GM19193 (cell line): ENCODE data around the gene FRMD3.

Experiments used
- POLR2A ChIP-seq: IDR thresholded peaks from 4 replicates; pipeline ENCODE4 v1.6.1; 2011; ENCODE audit not compliant: insufficient read depth, insufficient read length; ENCODE audit errors: extremely low read depth

Gene FRMD3

DNA sequence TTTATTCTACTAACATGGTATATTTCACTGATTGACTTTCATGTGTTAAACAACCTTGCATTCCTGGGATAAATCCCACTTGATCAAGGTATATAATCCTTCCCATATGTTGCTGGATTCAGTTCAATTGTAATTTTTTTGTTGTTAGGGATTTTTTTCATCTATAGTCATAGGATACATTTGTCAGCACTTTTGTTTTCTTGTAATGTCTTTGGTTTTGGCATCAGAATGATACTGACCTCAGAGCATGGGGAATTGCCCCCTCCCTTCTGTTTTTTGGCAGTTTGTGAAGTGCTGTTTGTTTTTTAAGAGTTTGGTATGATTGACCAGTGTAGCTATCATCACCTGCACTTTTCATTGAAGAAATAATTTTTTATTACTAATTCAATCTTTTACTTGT, 298.5 kb downstream of the FRMD3 start:
- no peak for TF ChIP-seq POLR2A

DNA sequence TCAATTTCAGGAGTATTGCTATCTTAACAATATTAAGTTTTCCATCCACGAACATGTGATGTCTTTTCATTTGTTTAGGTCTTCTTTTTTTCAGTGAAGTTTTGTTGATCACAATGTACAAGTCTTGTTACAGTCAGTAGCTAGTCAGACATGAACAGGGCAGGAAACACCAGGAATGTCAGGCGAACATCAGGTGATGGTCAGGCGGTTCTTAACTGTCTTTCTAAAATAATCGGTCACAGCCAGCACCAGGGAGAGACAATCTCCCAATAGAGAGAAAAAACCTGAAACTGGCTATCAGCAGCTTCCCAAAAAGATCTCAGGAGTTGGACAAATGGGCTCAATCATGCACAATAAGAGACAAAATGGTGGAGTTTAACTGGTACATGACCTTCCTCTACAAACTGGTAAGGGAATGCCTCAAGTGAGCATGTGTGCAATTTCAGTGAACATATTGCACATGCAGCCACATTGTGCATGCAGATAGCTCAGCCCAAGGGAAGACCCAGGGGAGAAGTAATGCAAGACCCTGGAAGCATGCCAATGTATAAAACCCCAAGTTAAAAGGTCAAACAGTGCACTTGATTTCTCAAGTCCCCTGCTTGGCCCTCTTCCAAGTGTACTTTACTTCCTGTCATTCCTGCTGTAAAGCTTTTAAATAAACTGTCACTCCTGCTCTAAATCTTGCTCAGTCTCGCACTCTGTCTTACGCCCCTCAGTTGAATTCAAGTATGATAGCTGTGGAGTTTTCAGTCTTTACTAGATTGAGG, 299.1 kb downstream of the FRMD3 start:
- TF ChIP-seq POLR2A = no peak

DNA sequence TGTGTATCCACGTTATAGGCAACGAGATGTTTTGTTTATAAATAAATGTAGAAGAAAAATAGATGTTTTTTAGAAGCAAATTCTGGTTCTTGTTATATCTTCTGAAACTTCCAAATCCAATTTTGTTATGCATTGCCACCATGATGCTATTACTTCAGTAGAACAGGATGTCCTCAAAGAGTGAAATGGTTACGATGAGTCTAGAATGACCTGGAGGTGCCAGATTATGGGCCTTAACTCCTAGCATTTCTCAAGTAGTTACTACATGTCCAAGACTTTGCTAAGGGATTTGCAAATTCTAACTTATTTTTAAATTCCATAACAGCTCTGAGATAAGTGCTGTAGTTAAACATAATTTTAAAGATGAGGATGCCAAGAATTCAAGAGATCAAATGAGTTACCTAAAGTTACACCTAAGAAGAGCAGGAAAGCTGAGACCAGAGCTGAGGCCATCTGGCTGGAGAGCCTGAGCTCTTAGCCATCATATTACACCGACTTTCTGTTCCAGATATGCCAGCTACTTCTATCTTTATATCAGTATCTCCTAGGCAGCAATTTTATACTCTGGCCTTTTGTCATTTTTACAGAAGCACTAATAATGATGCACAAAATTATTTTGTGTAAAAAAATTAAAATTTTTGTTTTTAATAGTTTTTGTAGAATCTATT, 302.0 kb downstream of the FRMD3 start:
- TF ChIP-seq POLR2A = no peak

DNA sequence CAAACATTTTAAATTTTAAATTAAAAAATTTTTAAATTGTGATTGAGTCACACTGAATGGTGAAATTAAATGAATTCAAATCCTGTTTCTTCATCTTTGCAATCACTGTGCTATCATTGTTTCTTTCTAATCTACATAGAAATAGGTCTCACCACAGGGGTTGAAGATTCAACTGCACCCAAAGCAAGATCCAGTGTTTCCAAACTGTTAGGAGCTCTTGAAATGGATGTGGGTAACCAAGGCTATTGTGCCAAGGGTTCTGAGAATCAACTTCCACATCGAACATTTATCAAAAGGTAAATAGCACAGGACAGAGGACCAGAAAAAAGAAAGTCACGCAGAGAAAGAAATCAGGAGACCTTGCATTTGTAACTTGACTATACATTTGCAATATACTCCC, 302.7 kb downstream of the FRMD3 start:
- TF ChIP-seq POLR2A = no peak

DNA sequence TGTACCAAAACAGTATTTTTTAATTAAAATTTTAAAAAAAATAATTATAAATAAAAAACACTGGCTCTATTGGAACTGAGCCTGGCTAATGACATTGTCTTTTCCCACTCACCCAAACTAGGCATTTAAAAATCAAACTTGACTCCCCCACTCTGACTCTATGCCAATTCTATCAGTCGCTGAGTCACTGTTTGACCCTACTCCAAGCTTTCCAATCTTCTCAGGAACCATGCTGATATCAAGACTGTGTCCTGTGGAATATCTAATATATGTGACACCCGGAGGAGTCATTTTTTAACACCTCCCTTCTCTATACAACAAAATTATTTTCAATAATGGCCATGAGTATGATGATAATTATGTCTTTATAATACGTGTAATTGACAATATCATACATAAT, 303.7 kb downstream of the FRMD3 start:
- TF ChIP-seq POLR2A = no peak

DNA sequence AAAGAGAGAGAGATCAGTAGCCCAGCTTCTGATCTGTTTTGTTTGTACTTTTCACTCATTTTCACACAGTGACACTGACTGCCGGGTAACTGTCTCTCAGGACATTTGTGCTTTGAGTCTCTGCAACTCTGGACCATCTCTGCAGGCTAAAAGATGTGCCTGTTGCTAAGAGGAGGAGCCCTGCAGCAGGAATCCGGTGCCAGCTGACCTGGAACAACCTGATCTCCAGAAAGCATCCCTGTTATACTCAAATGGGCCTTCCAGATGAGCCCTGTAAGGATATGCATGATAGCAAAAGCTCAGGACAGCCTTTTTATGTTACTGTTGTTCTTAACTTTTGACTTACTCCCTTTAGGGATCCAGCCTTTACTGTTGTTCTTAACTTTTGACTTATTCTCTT, 304.6 kb downstream of the FRMD3 start:
- TF ChIP-seq POLR2A = no peak

DNA sequence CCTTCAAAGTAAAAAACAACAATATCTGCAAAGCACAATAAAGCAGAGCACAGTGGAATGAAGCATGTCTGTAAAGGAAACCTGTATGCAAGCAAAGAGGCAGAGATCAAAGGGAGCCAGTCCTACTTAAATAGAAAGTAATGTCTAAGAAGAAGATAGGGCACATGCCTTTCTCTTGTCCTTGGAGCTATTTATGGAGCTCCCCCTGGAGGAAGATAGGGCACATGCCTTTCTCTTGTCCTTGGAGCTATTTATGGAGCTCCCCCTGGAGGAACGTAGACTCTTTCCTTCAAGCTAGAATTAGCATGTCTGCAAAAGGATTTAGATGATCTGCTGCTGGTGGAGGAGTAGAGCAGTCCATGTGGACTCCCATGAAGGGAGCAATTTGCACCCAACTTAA, 307.2 kb downstream of the FRMD3 start:
- TF ChIP-seq POLR2A = no peak

DNA sequence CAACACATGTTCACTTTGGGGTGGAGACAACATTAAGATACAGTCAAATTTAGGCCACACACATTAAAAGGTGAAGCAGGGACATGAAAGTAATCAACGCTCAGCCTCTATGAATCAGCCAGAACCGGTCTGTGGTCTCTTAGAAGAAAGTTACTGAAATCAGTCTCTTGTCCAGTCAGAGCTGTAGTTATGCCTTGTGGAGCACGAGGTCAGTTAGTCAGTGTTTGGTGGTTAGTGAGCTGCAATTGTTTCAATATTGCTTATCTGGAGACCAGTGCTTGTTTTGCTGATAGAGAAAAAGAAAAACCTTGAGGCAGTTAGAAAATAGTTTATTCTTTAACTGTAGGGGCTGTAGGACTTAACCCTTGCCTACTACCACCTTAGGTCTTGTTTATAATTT, 317.5 kb downstream of the FRMD3 start:
- TF ChIP-seq POLR2A = no peak

DNA sequence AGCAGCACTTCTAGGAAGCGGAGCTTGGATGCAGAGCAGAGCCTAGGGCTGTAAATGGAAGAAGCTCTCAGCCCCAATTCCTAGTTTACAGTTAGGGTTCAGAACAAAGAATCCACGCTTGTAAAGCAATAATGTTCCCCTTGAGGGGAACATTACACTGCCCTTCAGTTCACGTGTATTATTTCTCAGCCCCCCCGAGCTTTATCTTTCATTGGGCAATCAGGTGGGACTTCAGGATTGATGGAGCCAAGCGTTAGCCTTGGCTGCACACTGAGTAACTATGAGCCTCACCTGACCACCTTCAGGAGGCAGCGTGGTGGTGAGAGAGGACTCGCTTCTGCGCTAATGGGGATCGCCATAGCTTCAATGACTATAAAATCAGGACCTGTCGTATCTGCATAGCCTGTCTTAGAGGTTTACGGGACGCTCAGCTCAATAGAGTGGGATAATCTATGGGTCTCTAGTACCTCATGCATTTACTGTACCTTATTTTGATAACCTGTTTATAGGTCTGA, 318.2 kb downstream of the FRMD3 start:
- TF ChIP-seq POLR2A = no peak

DNA sequence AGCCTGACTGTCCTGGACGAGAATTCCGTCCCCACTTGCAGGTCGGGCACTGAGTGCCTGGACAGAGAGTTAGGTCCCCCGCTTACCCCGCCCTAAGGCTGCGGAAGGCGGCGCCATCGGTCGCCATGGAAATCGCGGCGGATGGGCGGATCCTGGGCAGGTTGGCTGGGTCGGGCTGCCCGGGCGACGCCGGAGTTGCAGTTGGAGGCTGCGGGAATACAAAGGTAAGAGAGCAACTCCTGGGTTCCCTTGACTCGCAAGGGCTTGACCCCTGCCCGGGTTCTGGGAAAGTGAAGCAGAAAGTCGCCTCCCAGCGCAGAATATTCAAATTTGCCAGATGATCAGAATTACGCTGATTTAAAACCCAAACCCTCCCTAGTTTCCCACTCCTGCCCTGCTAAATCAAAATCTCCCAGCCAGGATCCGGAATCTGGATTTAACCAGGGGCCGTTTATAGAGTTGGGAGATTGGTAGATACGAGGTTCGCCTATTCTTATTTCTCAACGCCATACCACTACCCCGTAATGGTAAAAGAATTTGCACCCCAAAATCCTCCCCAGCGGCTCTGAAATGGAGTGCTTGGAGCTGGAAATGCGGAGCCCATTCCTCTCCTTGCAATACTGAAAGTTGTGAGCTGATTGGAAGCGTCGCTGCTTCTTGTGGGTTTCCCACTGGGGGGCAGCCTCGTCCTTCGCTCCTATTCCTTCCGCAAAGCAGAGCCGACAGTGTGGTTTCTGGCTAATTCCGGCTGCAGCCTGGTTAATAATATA, 318.9 kb downstream of the FRMD3 start:
- TF ChIP-seq POLR2A = no peak

DNA sequence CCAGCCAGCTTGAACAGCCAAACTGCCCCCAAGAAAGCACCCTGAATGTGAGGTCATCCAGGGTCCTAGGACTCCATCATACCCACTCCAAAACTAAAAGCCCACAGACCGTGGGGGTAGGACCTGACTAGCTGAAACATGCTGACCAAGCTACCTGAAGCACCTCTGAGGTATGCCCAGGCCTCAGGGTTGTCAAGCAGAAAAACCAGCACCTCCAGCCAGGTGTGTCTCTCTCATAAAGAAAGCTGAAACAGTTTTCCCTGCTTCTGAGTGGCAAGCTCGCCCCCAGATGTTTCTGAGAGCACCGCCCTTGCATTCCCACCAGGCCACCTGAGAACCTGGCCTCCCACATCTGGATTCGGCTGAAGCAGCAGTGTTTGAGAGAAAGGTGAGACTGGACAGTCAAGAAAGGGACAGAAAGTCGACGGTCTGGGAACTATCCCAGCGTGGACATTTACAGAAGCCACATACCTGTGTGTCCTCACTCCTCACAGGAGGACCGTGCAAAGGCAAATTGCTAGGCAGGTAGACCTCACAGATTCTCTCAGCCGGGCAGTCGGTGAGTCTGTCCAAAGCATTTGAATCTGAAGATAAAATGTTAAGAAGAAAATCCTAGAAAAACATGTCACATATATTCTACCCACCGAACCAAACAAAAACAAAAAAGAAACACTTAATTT, 319.6 kb downstream of the FRMD3 start:
- no peak for TF ChIP-seq POLR2A

DNA sequence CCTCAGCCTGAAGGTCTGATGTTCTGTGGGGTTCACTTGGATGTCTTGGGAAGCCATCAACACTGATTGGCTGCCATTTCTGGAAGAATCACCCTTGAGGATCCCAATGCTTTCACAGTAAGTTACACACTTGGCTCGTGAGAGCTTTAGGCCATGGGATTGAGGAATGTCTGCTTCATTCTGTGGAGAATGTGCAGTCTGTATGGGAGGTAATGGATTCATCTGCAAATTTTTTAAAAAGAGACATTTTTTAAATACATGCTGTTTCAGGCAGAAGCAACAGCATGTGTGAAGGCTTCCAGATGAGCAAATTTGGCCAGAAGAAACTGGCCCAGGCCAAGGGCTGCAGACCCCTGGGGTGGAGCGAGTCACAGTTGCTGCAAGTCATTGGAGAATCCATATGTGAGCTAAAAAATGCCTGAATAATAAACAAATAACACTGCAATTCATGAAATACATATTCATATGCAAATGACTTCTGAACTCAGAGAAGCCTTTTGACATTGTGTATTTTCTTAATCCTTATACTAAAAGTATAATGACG, 328.9 kb downstream of the FRMD3 start:
- TF ChIP-seq POLR2A = no peak

DNA sequence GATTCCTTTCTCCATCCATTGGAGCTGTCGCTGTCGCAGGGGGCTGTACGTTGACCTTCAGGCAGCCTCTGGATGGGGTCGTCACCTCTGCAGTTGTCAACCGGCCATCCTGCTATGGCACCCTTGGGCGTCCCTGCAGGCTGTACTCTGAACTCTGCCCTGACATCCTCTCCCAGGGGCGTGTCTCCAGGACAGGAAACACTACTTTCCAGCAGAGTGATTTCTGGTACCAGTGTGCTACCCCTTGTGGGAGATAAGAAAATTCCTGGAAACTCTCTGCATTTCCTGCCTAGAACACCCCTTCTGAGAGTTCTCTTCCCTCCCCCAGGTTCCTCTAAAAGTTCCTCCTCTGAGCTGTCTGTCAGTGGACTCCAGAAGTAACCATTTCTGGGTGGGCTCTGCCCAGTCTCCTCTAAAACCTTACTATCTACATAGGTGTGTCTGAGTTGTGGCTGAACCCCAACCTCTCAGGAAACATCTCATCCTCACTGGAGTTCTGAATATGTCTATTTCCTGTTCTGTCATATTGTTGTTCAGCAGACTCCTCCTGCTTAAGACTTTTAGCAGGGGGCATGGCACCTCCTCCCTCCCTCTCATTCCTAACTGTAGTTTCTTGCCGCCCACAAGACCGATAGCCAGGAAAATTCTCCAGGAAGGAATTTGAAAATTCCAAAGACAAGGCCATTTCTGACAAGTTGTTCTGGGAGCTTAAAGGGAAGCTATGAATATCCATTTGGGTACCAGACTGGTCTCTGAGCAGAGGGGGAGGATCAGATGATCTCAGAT, 329.9 kb downstream of the FRMD3 start:
- no peak for TF ChIP-seq POLR2A

DNA sequence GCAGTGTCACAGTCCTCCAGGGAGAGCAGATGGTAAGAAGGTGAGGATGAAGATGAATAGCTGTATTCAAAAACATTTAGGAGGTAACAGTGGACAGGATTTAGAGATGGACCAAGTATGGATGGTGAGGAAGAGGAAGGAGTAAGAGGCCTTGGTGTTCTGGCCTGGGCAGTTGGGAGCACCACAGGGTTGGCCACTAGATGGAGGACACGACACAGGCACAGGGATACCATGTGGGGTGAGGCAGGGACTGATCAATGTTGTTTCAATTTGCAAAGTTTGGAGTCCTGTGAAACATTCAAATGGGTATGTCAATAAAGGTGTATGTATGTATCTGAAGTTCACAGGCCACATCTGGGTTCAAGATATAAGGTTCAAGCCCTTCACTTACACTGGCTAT, 334.2 kb downstream of the FRMD3 start:
- TF ChIP-seq POLR2A = no peak
